Mesendoderm (in vitro differentiated cells): Measurements from ENCODE around the gene SERTAD1. TPM values are rescaled to one million over a fixed set of nuclear protein-coding genes. Genes with fewer than 3 reads are reported as not detected.

Source experiments
- small RNA-seq: library from polyadenylated mRNA; stranded (forward); fragments of <200 nt; extraction: miRNeasy Mini kit (QIAGEN cat#:217004); gene quantifications from one replicate; pipeline ENCODE3, GENCODE V24; 2013; ENCODE audit not compliant: insufficient read depth

The SERTAD1 gene

Small RNA genes lying within 50 kb of the gene (small RNA-seq; reads per million reads assigned to genes)
- not detected for gene RF00017
